ENCODE results near the gene CNKSR3. TPM values are rescaled to one million over a fixed set of nuclear protein-coding genes. Genes with fewer than 3 reads are reported as not detected.

Gene CNKSR3
- polyA plus RNA-seq, 3 donors, result not detected

- Histone ChIP-seq H3K4me2 (replicated peaks; ENCODE audit: extremely low read depth, low read length, poor library complexity, severe bottlenecking) (no peak overlapping the region), H3K4me3 (replicated peaks in 1 of 3; ENCODE audit: low read depth in 2 of 3, low read length in 3 of 3) (no peak overlapping the region), H3K36me3 (replicated peaks in 1 of 2; ENCODE audit: control insufficient read depth in 1 of 2, insufficient read depth in 2 of 2, low read length in 2 of 2) (no peaks in the 10 kb centered on the region), H3K9me3 (replicated peaks in 1 of 2; ENCODE audit: control insufficient read depth in 1 of 2, insufficient read depth in 1 of 2, low read length in 2 of 2) (peaks cover 0 to 5% of the 10 kb centered on the region in 2 donors), H3K27ac (ENCODE audit: low read depth in 1 of 2, low read length in 2 of 2) (no peak overlapping the region), H3K9ac (ENCODE audit: insufficient read depth, low read length, poor library complexity, severe bottlenecking) (no peak overlapping the region), H3K4me1 (ENCODE audit: control insufficient read depth in 1 of 2, insufficient read depth in 2 of 2, low read length in 2 of 2) (peaks cover 10 to 12% of the 10 kb centered on the region in 2 donors), H3K79me2 (ENCODE audit: insufficient read depth, low read length) (no peaks in the 10 kb centered on the region), H3K27me3 (ENCODE audit: control insufficient read depth in 2 of 2, insufficient read depth in 2 of 2, low read length in 2 of 2) (no peaks in the 10 kb centered on the region), H2AFZ (ENCODE audit: insufficient read depth, low read depth, low read length, poor library complexity, severe bottlenecking) (no peak overlapping the region), H4K20me1 (ENCODE audit: insufficient read depth, low read length) (no peaks in the 10 kb centered on the region)
- no peaks in the 10 kb centered on the region for H3K36me3 Mint-ChIP-seq
- DNase-seq, result no peak
- TF ChIP-seq CTCF (IDR thresholded peaks at IDR 0.05), result no peak
- H3K4me1 Mint-ChIP-seq, result peaks cover 14% of the 10 kb centered on the region
- intact Hi-C loops (cut with micrococcal nuclease), result no loop called here
- WGBS (ENCODE audit: insufficient coverage), result 95% methylated on average over 8 of the region's 8 CpGs
- H3K4me3 Mint-ChIP-seq, result no peak overlapping the region
- no peak overlapping the region for H3K27ac Mint-ChIP-seq
- peaks cover 1 to 4% (median 3%) of the 10 kb centered on the region in 3 donors for H3K27me3 Mint-ChIP-seq (ENCODE audit: low read depth in 3 of 3)
- H3K9me3 Mint-ChIP-seq, result peaks cover 0 to 10% (median 3%) of the 10 kb centered on the region in 7 donors
Observed at GRCh38 chr6:154382740-154383139, 127.7 kb downstream of the CNKSR3 start.

- H3K27ac ChIP-seq (ENCODE audit: low read depth in 1 of 2, low read length in 2 of 2), result no peak overlapping the region
- no peak overlapping the region for H3K4me3 Mint-ChIP-seq
- intact Hi-C loops (cut with micrococcal nuclease), result no loop called here
Observed at GRCh38 chr6:154381548-154381947, 128.9 kb downstream of the CNKSR3 start.

More at GRCh38 chr6:154381548-154381947, 128.9 kb downstream of the CNKSR3 start:
- Histone ChIP-seq H3K9me3 (replicated peaks in 1 of 2; ENCODE audit: control insufficient read depth in 1 of 2, insufficient read depth in 1 of 2, low read length in 2 of 2) (peaks cover 0 to 5% of the 10 kb centered on the region in 2 donors), H3K36me3 (replicated peaks in 1 of 2; ENCODE audit: control insufficient read depth in 1 of 2, insufficient read depth in 2 of 2, low read length in 2 of 2) (no peaks in the 10 kb centered on the region), H3K4me1 (ENCODE audit: control insufficient read depth in 1 of 2, insufficient read depth in 2 of 2, low read length in 2 of 2) (peaks cover 10 to 12% of the 10 kb centered on the region in 2 donors), H4K20me1 (ENCODE audit: insufficient read depth, low read length) (no peaks in the 10 kb centered on the region), H3K27me3 (ENCODE audit: control insufficient read depth in 2 of 2, insufficient read depth in 2 of 2, low read length in 2 of 2) (no peaks in the 10 kb centered on the region), H3K4me3 (replicated peaks in 1 of 3; ENCODE audit: low read depth in 2 of 3, low read length in 3 of 3) (no peak overlapping the region), H2AFZ (ENCODE audit: insufficient read depth, low read depth, low read length, poor library complexity, severe bottlenecking) (no peak overlapping the region), H3K79me2 (ENCODE audit: insufficient read depth, low read length) (no peaks in the 10 kb centered on the region), H3K4me2 (replicated peaks; ENCODE audit: extremely low read depth, low read length, poor library complexity, severe bottlenecking) (no peak overlapping the region), H3K9ac (ENCODE audit: insufficient read depth, low read length, poor library complexity, severe bottlenecking) (no peak overlapping the region)
- H3K4me1 Mint-ChIP-seq, result peaks cover 14% of the 10 kb centered on the region
- no peak overlapping the region for H3K27ac Mint-ChIP-seq
- H3K36me3 Mint-ChIP-seq, result no peaks in the 10 kb centered on the region
- no peak for DNase-seq
- H3K27me3 Mint-ChIP-seq (ENCODE audit: low read depth in 3 of 3), result peaks cover 2 to 5% (median 3%) of the 10 kb centered on the region in 3 donors
- no peak for TF ChIP-seq CTCF (IDR thresholded peaks at IDR 0.05)
- H3K9me3 Mint-ChIP-seq, result peaks cover 0 to 10% (median 3%) of the 10 kb centered on the region in 7 donors
- 90% methylated on average over 2 of the region's 4 CpGs for WGBS (ENCODE audit: insufficient coverage)

Measured in CD14-positive monocyte (primary cell).